ENCODE measurements around the gene FMN2.

Gene FMN2

GRCh38 chr1:240522122-240522822, 430.6 kb downstream of the FMN2 start:
- TF ChIP-seq CTCF (conservative IDR thresholded peaks at IDR 0.05; ENCODE audit: control insufficient read depth, insufficient read depth, low read depth, low read length) = no peak
- H3K4me3 ChIP-seq (ENCODE audit: control insufficient read depth, low read depth, low read length) = no peak overlapping the region

GRCh38 chr1:240524356-240525069, 432.8 kb downstream of the FMN2 start:
- TF ChIP-seq CTCF (conservative IDR thresholded peaks at IDR 0.05; ENCODE audit: control insufficient read depth, insufficient read depth, low read depth, low read length) = no peak
- no peak for DNase-seq (ENCODE audit: low read depth)
- no peak overlapping the region for H3K4me3 ChIP-seq (ENCODE audit: control insufficient read depth, low read depth, low read length)

More at GRCh38 chr1:240522122-240522822, 430.6 kb downstream of the FMN2 start:
- no peak for DNase-seq (ENCODE audit: low read depth)

Data from fibroblast of mammary gland (primary cell).